Activated CD4-positive, alpha-beta memory T cell treated with anti-CD3 and anti-CD28 coated beads, Interleukin-2, amount 10 ng/mL, durations not matched to agents 7 days and 5 days (primary cell): Measurements from ENCODE around the gene AGAP1. TPM values are rescaled to one million over a fixed set of nuclear protein-coding genes. Genes with fewer than 3 reads are reported as not detected.

Source experiments
- CTCF ChIA-PET: fragments of 350-600 bp; sonication (Branson Sonifier 250); formaldehyde crosslinking; loops from one replicate; lab custom pipeline; 2021; ENCODE audit warnings: antibody characterized with exemption, inconsistent platforms; lab: Charles Lee
- POLR2A ChIA-PET: fragments of 350-600 bp; sonication (Branson Sonifier 250); formaldehyde crosslinking; loops from one replicate; lab custom pipeline; 2021; ENCODE audit warnings: antibody characterized with exemption; lab: Charles Lee
- DNase-seq: peaks from one replicate; pipeline ENCODE4 v3.0.0-alpha.2; 2020
- H3K27ac Mint-ChIP-seq: one replicate; pipeline ENCODE4 v1.8.0; 2021; ENCODE audit warnings: mild to moderate bottlenecking, mixed read lengths
- H3K27me3 Mint-ChIP-seq: one replicate; pipeline ENCODE4 v1.8.0; 2021; ENCODE audit warnings: mixed read lengths
- H3K36me3 Mint-ChIP-seq: one replicate; pipeline ENCODE4 v1.8.0; 2021; ENCODE audit warnings: low read depth, mixed read lengths
- H3K4me1 Mint-ChIP-seq: one replicate; pipeline ENCODE4 v1.8.0; 2021; ENCODE audit warnings: mixed read lengths
- H3K4me3 Mint-ChIP-seq: one replicate; pipeline ENCODE4 v1.8.0; 2021; ENCODE audit warnings: mild to moderate bottlenecking, mixed read lengths
- H3K9me3 Mint-ChIP-seq: one replicate; pipeline ENCODE4 v1.8.0; 2021; ENCODE audit warnings: mixed read lengths
- total RNA-seq, 2 experiments: library from RNA; stranded (reverse); gene quantifications; one replicate each; pipeline ENCODE4 v1.2.3, GENCODE V29; 2021

AGAP1 gene
- total RNA-seq, 2 experiments from 2014 or later, result 1.1 to 1.2 TPM

DNA sequence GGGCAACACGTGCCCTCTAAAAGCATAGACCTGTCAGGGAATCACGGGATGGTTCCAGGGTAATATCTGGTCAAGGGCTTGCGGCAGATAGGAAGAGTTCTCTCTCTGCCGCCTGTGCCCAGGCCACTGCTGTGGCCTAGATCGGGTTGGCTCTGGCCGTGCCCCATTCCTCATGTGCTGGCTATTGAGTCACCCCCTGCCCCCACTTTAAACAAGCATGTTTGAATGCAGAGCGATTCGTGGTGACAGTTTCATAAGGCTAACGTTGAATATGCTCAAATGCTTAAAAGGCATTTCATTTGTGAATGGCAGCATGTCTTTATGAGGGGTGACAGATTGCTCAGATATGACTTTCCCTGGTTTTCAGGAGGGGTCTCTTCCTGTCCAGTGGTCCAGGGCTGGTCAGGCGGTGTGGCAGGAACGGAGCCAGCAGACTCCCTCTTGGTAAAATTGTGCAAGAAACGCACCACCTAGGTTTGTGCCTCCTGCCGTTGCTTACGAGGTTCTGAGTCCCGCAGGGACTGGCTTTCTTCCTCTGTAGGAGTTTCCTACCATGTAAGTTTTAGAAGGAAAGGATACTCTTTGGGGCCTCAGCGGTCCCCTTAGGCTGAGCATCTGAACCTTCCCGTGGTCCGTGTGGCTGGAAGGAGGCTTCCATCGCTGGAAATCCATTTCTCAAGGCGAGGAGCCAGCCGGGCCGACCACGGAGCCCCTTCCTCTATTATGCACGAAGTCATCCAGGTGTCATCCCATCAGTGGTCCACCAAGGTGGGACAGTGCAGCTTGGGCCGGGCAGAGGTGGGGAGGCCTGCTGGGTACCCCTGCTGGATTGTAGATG lies 50.2 kb downstream of the AGAP1 start:
- no peak for DNase-seq
- no peaks in the 10 kb centered on the region for H3K36me3 Mint-ChIP-seq
- no peak overlapping the region for H3K27ac Mint-ChIP-seq
- POLR2A ChIA-PET, result no interaction called here
- no peak overlapping the region for H3K4me3 Mint-ChIP-seq
- no peaks in the 10 kb centered on the region for H3K9me3 Mint-ChIP-seq
- CTCF ChIA-PET, result no interaction called here
- H3K27me3 Mint-ChIP-seq, result no peaks in the 10 kb centered on the region
- H3K4me1 Mint-ChIP-seq, result no peaks in the 10 kb centered on the region

GRCh38 chr2:235544689-235544969 lies 50.8 kb downstream of the AGAP1 start:
- Mint-ChIP-seq H3K27ac (no peak overlapping the region), H3K27me3 (no peaks in the 10 kb centered on the region), H3K4me1 (no peaks in the 10 kb centered on the region), H3K36me3 (no peaks in the 10 kb centered on the region), H3K9me3 (no peaks in the 10 kb centered on the region), H3K4me3 (no peak overlapping the region)
- ChIA-PET POLR2A (no interaction called here), CTCF (no interaction called here)
- DNase-seq, result no peak

- H3K9me3 Mint-ChIP-seq, result no peaks in the 10 kb centered on the region
- ChIA-PET POLR2A (no interaction called here), CTCF (no interaction called here)
- no peak overlapping the region for H3K27ac Mint-ChIP-seq
- no peak overlapping the region for H3K4me3 Mint-ChIP-seq
- no peak for DNase-seq
- no peaks in the 10 kb centered on the region for H3K27me3 Mint-ChIP-seq
- H3K36me3 Mint-ChIP-seq, result no peaks in the 10 kb centered on the region
- H3K4me1 Mint-ChIP-seq, result no peaks in the 10 kb centered on the region
Observed at GRCh38 chr2:235545339-235546150, 51.7 kb downstream of the AGAP1 start.

- Mint-ChIP-seq H3K27ac (no peak overlapping the region), H3K9me3 (no peaks in the 10 kb centered on the region), H3K4me3 (no peak overlapping the region), H3K4me1 (no peaks in the 10 kb centered on the region), H3K36me3 (no peaks in the 10 kb centered on the region), H3K27me3 (no peaks in the 10 kb centered on the region)
- ChIA-PET POLR2A (no interaction called here), CTCF (no interaction called here)
- no peak for DNase-seq
Observed at GRCh38 chr2:235546151-235546435, 52.2 kb downstream of the AGAP1 start.

DNA sequence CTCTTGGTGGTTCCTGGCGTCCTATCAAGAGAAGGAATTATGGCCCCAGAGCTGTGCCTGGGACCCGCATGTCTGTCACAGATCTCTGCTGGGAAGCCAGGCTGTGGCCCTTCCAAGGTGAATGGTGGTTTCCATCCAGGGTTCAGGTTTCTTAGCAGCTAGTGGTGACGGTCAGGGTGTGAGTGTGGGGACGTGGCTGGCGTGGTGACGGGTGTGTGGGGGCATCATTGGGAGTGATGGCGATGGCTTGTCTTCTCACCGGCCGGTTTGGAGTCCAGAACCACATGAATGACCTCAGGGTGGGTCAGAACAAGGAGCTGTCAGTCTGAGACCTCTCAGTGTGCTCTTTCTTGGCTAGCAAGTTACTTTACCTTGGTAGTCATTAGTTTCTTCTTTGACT lies 52.6 kb downstream of the AGAP1 start:
- POLR2A ChIA-PET, result no interaction called here
- Mint-ChIP-seq H3K27me3 (no peaks in the 10 kb centered on the region), H3K27ac (no peak overlapping the region), H3K9me3 (no peaks in the 10 kb centered on the region), H3K36me3 (no peaks in the 10 kb centered on the region), H3K4me3 (no peak overlapping the region), H3K4me1 (no peaks in the 10 kb centered on the region)
- CTCF ChIA-PET, result no interaction called here
- DNase-seq, result no peak

DNA sequence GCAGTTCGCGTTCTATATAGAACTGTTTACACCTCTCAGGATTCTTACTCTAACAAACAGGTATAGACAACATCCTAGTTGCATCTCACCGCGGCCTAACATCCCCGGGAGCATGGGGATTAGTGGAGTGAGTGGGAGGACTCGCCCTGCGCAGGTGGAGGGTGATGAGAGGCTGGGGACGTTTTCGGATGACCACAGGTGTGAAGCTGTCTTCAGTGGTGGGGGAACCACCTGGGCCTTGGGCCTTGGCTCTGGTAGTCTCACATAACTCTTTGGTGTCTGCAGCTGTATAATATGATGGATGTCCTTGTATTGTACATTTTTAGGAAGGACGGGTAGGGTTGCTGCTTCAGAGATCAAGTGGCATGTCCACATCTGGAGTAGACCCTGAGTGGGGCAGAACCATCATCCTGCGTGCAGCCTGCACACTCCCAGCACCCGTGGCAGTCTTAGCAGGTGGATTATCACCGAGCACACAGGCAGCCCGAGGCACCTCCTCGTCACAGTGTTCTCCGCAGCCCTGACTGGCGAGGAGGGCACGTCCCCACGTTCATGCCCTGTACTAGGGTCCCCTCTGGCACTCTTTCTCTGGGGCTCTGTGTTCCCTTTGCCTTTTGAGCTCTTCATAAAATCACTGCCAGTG lies 56.0 kb downstream of the AGAP1 start:
- no peaks in the 10 kb centered on the region for H3K9me3 Mint-ChIP-seq
- no peak for DNase-seq
- H3K27ac Mint-ChIP-seq, result no peak overlapping the region
- no peak overlapping the region for H3K4me3 Mint-ChIP-seq
- POLR2A ChIA-PET, result no interaction called here
- H3K27me3 Mint-ChIP-seq, result peaks cover 9% of the 10 kb centered on the region
- CTCF ChIA-PET, result no interaction called here
- H3K4me1 Mint-ChIP-seq, result no peaks in the 10 kb centered on the region
- no peaks in the 10 kb centered on the region for H3K36me3 Mint-ChIP-seq

DNA sequence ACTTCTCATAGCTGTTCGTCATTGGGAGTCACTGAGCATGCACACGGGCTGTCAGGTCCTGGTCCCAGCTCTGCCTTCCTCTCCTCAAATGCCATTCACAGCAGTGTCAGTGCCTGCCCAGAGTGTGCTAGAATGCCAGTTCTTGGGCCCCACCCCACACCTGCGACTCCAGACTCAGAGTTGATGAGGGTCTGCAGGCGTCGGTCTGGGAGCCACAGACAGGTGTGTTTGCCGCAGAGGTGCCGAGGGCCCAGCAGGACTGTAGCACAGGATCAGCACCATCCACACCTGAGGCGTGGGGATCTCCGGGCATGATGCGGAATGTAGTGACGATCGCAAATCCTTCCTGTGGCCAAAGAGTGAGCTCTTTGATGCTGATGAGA lies 56.5 kb downstream of the AGAP1 start:
- H3K4me1 Mint-ChIP-seq, result no peaks in the 10 kb centered on the region
- H3K36me3 Mint-ChIP-seq, result no peaks in the 10 kb centered on the region
- H3K27me3 Mint-ChIP-seq, result peaks cover 9% of the 10 kb centered on the region
- H3K4me3 Mint-ChIP-seq, result no peak overlapping the region
- no peaks in the 10 kb centered on the region for H3K9me3 Mint-ChIP-seq
- ChIA-PET POLR2A (no interaction called here), CTCF (no interaction called here)
- no peak for DNase-seq
- H3K27ac Mint-ChIP-seq, result no peak overlapping the region

- DNase-seq, result no peak
- Mint-ChIP-seq H3K4me1 (no peaks in the 10 kb centered on the region), H3K36me3 (no peaks in the 10 kb centered on the region), H3K4me3 (no peak overlapping the region), H3K27me3 (peaks cover 12% of the 10 kb centered on the region), H3K9me3 (no peaks in the 10 kb centered on the region), H3K27ac (no peak overlapping the region)
- ChIA-PET POLR2A (no interaction called here), CTCF (no interaction called here)
Observed at GRCh38 chr2:235550946-235551345, 57.1 kb downstream of the AGAP1 start.

- Mint-ChIP-seq H3K4me1 (no peaks in the 10 kb centered on the region), H3K27ac (no peak overlapping the region), H3K36me3 (no peaks in the 10 kb centered on the region), H3K9me3 (no peaks in the 10 kb centered on the region), H3K27me3 (peaks cover 12% of the 10 kb centered on the region), H3K4me3 (no peak overlapping the region)
- no peak for DNase-seq
- ChIA-PET POLR2A (no interaction called here), CTCF (no interaction called here)
Observed at GRCh38 chr2:235551965-235552364, 58.1 kb downstream of the AGAP1 start.

DNA sequence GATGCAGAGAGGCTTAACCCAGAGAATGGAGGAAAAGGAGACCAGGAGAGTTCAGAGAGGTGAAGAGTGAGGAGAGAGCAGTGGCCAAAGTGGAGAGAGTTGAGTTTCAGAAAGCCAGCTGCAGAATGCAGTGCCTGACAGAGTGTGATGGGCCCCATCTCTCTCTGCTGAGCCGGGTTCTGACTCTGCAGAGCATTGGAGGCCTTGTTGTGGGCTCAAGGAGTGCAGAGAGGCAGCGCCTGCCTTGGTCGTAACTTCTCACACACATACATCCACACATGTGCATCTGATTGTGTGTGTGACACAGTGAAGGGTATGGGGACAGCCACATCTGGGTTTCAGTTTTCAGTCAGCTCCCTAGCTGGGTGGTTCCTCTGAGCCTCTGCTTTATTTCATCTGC lies 58.8 kb downstream of the AGAP1 start:
- no peak for DNase-seq
- no peak overlapping the region for H3K4me3 Mint-ChIP-seq
- ChIA-PET POLR2A (no interaction called here), CTCF (no interaction called here)
- no peaks in the 10 kb centered on the region for H3K36me3 Mint-ChIP-seq
- H3K27me3 Mint-ChIP-seq, result peaks cover 12% of the 10 kb centered on the region
- no peak overlapping the region for H3K27ac Mint-ChIP-seq
- no peaks in the 10 kb centered on the region for H3K9me3 Mint-ChIP-seq
- H3K4me1 Mint-ChIP-seq, result no peaks in the 10 kb centered on the region

DNA sequence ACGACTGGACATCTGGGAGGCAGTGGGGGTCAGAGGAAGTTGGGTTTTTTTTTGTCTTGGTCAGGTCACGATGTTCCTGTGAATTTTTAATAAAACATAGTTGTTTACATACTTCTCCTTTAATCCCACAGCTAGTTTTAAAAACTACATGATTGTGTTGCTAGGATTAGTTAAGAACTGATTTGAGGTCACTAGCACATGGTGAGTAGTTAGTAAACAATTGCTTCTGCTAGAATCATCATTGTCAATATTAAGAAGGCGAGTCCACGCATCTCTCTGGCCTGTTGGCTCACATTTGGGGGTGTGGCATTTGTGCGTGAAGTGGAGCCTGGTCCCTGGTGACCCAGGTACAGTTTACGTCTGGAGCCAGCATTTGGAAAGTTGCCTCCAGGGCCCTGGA lies 59.4 kb downstream of the AGAP1 start:
- DNase-seq, result no peak
- no peaks in the 10 kb centered on the region for H3K36me3 Mint-ChIP-seq
- no peak overlapping the region for H3K27ac Mint-ChIP-seq
- H3K27me3 Mint-ChIP-seq, result peaks cover 12% of the 10 kb centered on the region
- H3K4me1 Mint-ChIP-seq, result no peaks in the 10 kb centered on the region
- no peaks in the 10 kb centered on the region for H3K9me3 Mint-ChIP-seq
- CTCF ChIA-PET, result no interaction called here
- no peak overlapping the region for H3K4me3 Mint-ChIP-seq
- POLR2A ChIA-PET, result no interaction called here

GRCh38 chr2:235553696-235554100 lies 59.9 kb downstream of the AGAP1 start:
- H3K4me3 Mint-ChIP-seq, result no peak overlapping the region
- H3K4me1 Mint-ChIP-seq, result no peaks in the 10 kb centered on the region
- H3K9me3 Mint-ChIP-seq, result no peaks in the 10 kb centered on the region
- no peaks in the 10 kb centered on the region for H3K36me3 Mint-ChIP-seq
- ChIA-PET CTCF (no interaction called here), POLR2A (no interaction called here)
- peaks cover 12% of the 10 kb centered on the region for H3K27me3 Mint-ChIP-seq
- no peak overlapping the region for H3K27ac Mint-ChIP-seq
- DNase-seq, result no peak

GRCh38 chr2:235554385-235554784 lies 60.5 kb downstream of the AGAP1 start:
- POLR2A ChIA-PET, result no interaction called here

More at GRCh38 chr2:235554385-235554784, 60.5 kb downstream of the AGAP1 start:
- H3K36me3 Mint-ChIP-seq, result no peaks in the 10 kb centered on the region
- H3K4me3 Mint-ChIP-seq, result no peak overlapping the region
- H3K27ac Mint-ChIP-seq, result no peak overlapping the region
- no peaks in the 10 kb centered on the region for H3K9me3 Mint-ChIP-seq
- H3K4me1 Mint-ChIP-seq, result no peaks in the 10 kb centered on the region
- CTCF ChIA-PET, result no interaction called here
- H3K27me3 Mint-ChIP-seq, result peaks cover 12% of the 10 kb centered on the region
- DNase-seq, result no peak
